GM18526 (cell line): ENCODE measurements around the gene PRR36.

Experiments
- POLR2A ChIP-seq: IDR thresholded peaks from 3 replicates; pipeline ENCODE4 v1.6.1; 2011; ENCODE audit not compliant: insufficient read length; ENCODE audit errors: extremely low read depth

Gene PRR36

GRCh38 chr19:7907122-7907521 lies 32.9 kb upstream of the PRR36 start:
- no peak for TF ChIP-seq POLR2A

DNA sequence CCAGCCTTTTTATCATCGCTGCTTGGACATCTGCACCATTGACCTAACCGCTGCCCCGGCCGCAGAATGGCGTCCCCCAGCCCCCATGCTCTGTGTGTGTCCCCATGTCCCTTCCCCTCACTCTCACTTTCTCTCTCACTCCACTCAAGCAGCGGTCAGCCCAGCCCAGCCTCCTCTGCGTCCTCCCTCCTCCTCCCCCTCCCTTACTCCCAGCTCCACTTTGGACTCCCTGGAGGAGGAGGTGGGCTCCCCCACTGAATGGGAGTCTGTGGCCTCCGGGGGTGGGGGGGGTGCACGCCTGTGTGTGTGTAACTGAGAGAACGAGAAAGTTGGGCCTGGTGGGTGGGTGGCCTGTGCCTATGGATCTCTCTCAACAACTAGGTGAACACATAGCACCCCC lies 31.7 kb upstream of the PRR36 start:
- TF ChIP-seq POLR2A = no peak

DNA sequence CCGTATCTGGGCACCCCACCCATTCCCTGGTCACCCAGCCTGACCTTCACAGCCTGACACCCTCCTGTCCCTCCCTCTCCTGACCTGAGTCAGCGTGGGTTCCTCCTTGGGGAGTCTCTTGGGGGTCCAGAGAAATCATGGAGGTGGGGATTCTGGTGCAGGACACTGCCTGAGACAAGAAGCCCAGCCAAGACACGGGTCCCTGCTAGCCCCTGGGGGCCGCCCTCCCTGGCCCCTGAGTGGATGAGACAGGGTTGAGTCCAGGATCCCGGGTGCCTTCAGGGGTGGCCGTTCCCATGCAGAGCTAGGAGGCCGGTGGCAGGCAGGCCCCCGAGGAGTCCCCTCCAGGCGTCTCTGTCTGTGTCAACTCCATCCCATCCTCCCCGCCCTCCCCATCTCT lies 31.1 kb upstream of the PRR36 start:
- no peak for TF ChIP-seq POLR2A

DNA sequence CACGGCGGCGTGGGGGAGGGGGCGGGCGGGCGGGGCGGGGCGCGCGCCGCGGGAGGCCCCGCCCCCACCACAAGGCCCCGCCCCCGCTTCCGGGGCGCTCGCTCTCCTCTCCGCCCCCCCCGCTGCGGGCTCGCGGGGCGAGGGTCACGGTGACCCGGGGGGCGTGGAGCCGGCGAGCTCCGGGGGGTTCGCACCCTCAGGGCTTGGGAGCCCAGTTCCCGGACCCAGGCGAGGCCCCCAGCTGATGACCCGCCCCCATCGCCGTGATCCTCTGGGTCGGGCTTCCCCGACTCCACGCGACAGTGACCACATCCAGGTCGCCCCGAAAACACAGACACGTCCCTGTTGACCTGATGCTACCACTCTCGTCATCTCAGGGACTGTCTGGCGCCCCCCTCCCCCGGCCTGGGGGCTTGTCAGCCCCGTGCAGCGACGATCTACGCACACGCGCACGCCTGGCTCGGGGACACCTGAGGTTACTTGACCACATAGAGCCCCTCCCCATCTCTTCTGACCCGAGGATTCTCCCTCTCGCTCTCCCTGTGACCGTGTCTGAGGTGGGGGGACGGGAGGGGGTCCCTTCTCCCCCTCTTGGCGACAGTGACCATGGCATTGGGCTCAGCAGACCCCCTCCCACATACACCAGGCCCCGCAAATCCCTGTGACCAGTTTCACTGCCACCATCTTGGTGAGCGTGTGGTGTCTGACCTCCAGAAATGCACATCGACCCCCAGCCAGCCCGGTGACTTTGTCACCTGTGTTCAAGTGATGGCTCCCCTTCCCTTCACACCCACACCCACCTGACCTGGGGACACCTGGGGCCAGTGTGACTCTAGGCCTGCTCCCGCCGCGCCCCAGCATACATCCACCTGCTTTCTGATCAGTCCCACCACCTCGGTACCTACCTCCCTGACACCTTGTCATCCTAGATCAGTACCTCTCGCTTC lies 30.2 kb upstream of the PRR36 start:
- TF ChIP-seq POLR2A = peak; percentile 44

DNA sequence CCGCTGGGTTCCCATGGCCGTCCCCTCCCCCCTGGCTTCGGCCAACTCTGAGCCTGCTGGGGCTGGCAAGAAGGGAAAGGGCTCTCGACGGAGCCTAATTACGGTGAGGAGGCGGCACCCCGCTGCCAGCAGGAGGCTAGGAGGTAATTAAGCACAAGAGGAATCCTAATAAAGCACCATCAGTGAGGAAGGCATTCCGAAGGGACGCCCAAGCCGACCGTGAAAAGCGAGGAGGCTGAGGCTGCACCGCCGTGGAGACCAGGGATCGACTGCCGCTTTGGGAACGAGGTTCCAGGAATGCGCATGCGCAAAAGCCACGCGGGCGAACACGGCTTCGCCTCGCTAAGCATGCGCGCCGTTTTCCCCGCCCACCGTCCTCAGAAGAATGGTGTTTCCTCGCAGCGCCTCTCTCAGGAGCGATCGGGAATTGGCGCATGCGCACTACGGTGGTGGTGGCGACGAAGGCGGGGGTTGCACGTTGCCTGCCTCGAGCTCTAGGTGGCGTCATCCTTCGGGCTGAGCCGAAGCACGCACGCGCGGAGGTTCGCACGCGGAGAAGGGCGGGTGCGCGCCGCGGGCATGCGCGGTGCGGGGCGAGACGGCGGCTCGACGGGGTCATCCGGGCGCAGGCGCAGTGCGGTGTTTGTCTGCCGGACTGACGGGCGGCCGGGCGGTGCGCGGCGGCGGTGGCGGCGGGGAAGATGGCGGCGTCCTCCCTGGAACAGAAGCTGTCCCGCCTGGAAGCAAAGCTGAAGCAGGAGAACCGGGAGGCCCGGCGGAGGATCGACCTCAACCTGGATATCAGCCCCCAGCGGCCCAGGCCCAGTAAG lies 29.3 kb upstream of the PRR36 start, which contains the start of gene MAP2K7:
TSS of gene MAP2K7 (plus strand) at position 634 of the 830 bp plus-strand sequence. CDS start at position 702, 68 bp downstream.
- TF ChIP-seq POLR2A = peak; percentile 84

DNA sequence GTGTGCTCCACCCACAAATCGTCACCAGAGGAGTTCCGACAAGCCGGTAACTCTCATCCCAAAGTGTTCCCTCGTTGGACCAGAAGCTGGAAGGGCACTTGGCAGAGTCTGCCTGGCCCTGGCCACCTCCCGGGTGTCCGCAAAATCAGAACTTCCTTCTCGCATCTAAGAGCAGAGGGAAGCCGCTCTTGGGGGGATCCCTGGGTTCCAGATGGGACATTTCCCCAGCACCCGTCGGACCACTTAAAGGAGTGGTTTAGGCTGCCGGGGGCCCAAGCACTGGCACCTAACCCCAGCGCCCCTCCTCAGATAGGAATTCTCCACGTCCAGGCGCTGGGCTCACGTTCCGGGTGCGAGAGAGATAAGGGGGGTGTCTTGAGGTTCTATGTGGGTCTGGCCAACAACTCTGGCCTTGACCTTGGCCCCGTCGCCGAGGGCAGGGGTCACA lies 28.6 kb upstream of the PRR36 start:
- TF ChIP-seq POLR2A = no peak

GRCh38 chr19:7901337-7901736 lies 27.1 kb upstream of the PRR36 start:
- TF ChIP-seq POLR2A = no peak

- TF ChIP-seq POLR2A = no peak
These were observed 26.7 kb upstream of the PRR36 start for GRCh38 chr19:7900931-7901330.

DNA sequence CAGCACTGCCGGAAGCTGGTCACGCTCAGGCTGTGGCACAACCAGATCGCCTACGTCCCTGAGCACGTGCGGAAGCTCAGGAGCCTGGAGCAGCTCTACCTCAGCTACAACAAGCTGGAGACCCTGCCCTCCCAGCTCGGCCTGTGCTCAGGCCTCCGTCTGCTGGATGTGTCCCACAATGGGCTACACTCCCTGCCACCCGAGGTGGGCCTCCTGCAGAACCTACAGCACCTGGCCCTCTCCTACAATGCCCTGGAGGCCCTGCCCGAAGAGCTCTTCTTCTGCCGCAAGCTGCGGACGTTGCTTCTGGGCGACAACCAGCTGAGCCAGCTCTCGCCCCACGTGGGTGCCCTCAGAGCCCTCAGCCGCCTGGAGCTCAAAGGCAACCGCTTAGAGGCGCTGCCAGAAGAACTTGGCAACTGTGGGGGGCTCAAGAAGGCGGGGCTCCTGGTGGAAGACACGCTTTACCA lies 26.2 kb upstream of the PRR36 start:
- TF ChIP-seq POLR2A = no peak

DNA sequence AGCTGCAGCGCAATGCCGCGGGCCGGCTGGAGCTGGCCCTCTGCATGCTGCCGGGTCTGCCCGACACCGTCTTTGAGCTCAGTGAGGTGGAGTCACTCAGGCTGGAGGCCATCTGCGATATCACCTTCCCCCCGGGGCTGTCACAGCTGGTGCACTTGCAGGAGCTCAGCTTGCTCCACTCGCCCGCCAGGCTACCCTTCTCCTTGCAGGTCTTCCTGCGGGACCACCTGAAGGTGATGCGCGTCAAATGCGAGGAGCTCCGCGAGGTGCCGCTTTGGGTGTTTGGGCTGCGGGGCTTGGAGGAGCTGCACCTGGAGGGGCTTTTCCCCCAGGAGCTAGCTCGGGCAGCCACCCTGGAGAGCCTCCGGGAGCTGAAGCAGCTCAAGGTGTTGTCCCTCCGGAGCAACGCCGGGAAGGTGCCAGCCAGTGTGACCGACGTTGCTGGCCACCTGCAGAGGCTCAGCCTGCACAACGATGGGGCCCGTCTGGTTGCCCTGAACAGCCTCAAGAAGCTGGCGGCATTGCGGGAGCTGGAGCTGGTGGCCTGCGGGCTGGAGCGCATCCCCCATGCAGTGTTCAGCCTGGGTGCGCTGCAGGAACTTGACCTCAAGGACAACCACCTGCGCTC lies 25.7 kb upstream of the PRR36 start:
- TF ChIP-seq POLR2A = no peak

- no peak for TF ChIP-seq POLR2A
These were observed 24.8 kb upstream of the PRR36 start for GRCh38 chr19:7898967-7899366.

DNA sequence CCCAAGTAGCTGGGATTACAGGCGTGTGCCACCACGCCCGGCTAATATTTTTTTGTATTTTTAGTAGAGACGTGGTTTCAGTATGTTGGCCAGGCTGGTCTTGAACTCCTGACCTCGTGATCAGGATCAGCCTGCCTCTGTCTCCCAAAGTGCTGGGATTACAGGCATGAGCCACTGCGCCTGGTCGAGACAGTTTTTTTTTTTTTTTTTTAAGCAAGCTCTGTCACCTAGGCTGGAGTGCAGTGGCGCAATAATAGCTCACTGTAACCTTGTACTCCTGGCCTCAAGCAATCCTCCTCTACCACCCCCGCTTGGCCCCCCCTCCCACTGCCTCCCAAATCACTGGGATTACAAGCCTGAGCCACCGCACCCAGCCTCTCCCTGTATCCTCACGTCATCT lies 23.1 kb upstream of the PRR36 start:
- TF ChIP-seq POLR2A = no peak

- no peak for TF ChIP-seq POLR2A
These were observed 21.4 kb upstream of the PRR36 start for GRCh38 chr19:7895565-7895964.

GRCh38 chr19:7894612-7895309 lies 20.6 kb upstream of the PRR36 start:
- TF ChIP-seq POLR2A = no peak

DNA sequence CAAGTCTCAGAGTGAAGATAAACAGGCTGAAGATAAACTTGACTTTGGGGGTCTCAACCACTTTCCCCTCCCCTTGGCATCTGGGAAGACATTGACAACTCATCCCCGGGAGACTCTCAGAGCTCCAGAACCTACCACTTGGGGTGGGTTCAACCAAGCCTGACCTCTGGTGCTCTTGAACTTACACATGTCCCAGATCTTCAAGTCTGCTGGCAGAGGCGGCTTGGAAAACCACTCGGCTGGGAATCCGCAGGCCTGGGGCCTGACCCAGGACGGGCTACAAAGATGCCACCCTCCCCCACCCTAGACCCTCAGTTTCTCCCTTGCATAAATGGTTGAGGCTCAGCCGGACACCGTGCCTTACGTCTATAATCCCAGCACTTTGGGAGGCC lies 14.6 kb upstream of the PRR36 start:
- no peak for TF ChIP-seq POLR2A
